Pancreas (tissue), 10 donors: ENCODE measurements around the gene ITPR3. TPM values are rescaled to one million over a fixed set of nuclear protein-coding genes. Genes with fewer than 3 reads are reported as not detected.

Experiments
- ATAC-seq, 4 donors: fragments of 200-7000 bp; cut with Tn5 transposase; one replicate each; pipeline versions ENCODE4 v1.8.0 to v1.9.1; 2020; ENCODE audit warnings: mild to moderate bottlenecking in 4 of 4, moderate library complexity in 4 of 4
- DNase-seq, 6 donors: peaks; one replicate each; pipeline ENCODE4 v3.0.0-alpha.2; 2020
- FAIRE-seq: peaks from 2 replicates; lab custom pipeline; 2012; peaks lifted over from hg19 to GRCh38; lab: Jason Lieb, UNC
- H3K27ac ChIP-seq, 4 donors: fragments of 200-600 bp; sonication (generic); 1 replicate in 3 of 4; 2 replicates in 1 of 4; pipeline versions ENCODE4 v1.5.0 to v1.8.0; 2020
- H3K27me3 ChIP-seq, 4 donors: fragments of 200-600 bp; one replicate each; pipeline ENCODE4 v1.8.0; 2021
- H3K36me3 ChIP-seq, 3 donors: fragments of 200-600 bp; sonication (generic) in 1 of 3; one replicate each; pipeline versions ENCODE4 v1.5.0 to v1.8.0; 2020 to 2021
- H3K4me1 ChIP-seq, 3 donors: fragments of 200-600 bp; one replicate each; pipeline ENCODE4 v1.8.0; 2021
- H3K4me3 ChIP-seq, 4 donors: fragments of 200-600 bp; sonication (generic) in 2 of 4; one replicate each; pipeline versions ENCODE4 v1.5.0 to v1.8.0; 2020 to 2021
- H3K9me3 ChIP-seq, 4 donors: fragments of 200-600 bp; one replicate each; pipeline ENCODE4 v1.8.0; 2021
- CTCF ChIP-seq, 4 donors: fragments of 200-600 bp; sonication (generic) in 3 of 4; IDR thresholded peaks; one replicate each; pipeline versions ENCODE4 v1.5.0 to v1.8.0; 2021; ENCODE audit warnings: antibody characterized with exemption in 4 of 4
- WGBS, 2 donors: extraction: QIAGEN DNeasy Blood & Tissue Kit; methylation state at CpG; one replicate each; pipeline ENCODE4 v1.1.7; 2013; 5-methylcytosine and 5-hydroxymethylcytosine counted together
- intact Hi-C, 3 donors: fragments of 100-400 bp; cut with DNase I; formaldehyde crosslinking; loops; one replicate each; pipeline versions ENCODE4 v1.11.1 to v1.14.2; 2022
- polyA plus RNA-seq, 2 donors: library from polyadenylated mRNA; stranded (reverse); fragments of 200-250 nt; gene quantifications; one replicate each; pipeline ENCODE4 v1.2.3, GENCODE V29; 2013
- total RNA-seq, 6 donors: library from RNA; stranded (reverse); fragmentation: NEBNext Ultra II Directional in 4 of 6; extraction: Animal tissue kit (Norgen Biotek cat#: 25700) in 4 of 6; gene quantifications; one replicate each; pipeline versions ENCODE4 v1.2.1 to v1.2.4, GENCODE V29; 2021 to 2023
- donor health status: healthy with polysubstance abuse.
- donor health status: DM: no; HTN: no; CAD: no; lungs with moderate emphysema.
- donor health status: DM: no; HTN: no; CAD: no.
- donor health status: control.
- donor health status: control.
- donor health status: Bipolar disorder and iron deficiency.
- donor health status: DM: yes; HTN: yes; CAD: no.
- donor health status: DM: no; HTN: no; CAD: no.
- donor health status: DM: no; HTN: no; CAD: no.
- donor health status: DM: yes; HTN: yes; CAD: no.

Gene ITPR3
- total and polyA plus RNA-seq, 8 donors = 9.1 to 20.3 (median 12.9) TPM

GRCh38 chr6:33661106-33661838 is 40.1 kb downstream of the ITPR3 start:
- no peak for FAIRE-seq
- H3K36me3 ChIP-seq = no peaks in the 10 kb centered on the region

GRCh38 chr6:33662318-33662717 is 41.2 kb downstream of the ITPR3 start:
- no peak for FAIRE-seq
- no peak for ATAC-seq
- no peak for TF ChIP-seq CTCF (IDR thresholded peaks at IDR 0.05)
- no peaks in the 10 kb centered on the region for H3K4me1 ChIP-seq
- 91 to 93% methylated on average over 4 to 11 of the region's 11 CpGs for WGBS, 2 donors
- intact Hi-C loops = no loop called here
- H3K4me3 ChIP-seq = no peak overlapping the region
- peak in 1 of 6 donors; percentile 38 for DNase-seq
- no peak overlapping the region for H3K27ac ChIP-seq
- no peaks in the 10 kb centered on the region for H3K27me3 ChIP-seq
- H3K9me3 ChIP-seq = no peaks in the 10 kb centered on the region
- peaks cover 0 to 2% (median 0%) of the 10 kb centered on the region in 3 donors for H3K36me3 ChIP-seq

More at GRCh38 chr6:33661106-33661838, 40.1 kb downstream of the ITPR3 start:
- no peak for DNase-seq
- Histone ChIP-seq H3K27me3 (no peaks in the 10 kb centered on the region), H3K4me3 (no peak overlapping the region), H3K4me1 (no peaks in the 10 kb centered on the region), H3K9me3 (no peaks in the 10 kb centered on the region), H3K27ac (no peak overlapping the region)
- intact Hi-C loops = no loop called here
- ATAC-seq = no peak
- 78 to 89% methylated on average over 10 of the region's 10 CpGs for WGBS, 2 donors
- TF ChIP-seq CTCF (IDR thresholded peaks at IDR 0.05) = no peak

- 82 to 88% methylated on average over 5 of the region's 5 CpGs for WGBS, 2 donors
- DNase-seq (no peak), FAIRE-seq (no peak), ATAC-seq (no peak)
- Histone ChIP-seq H3K27me3 (no peaks in the 10 kb centered on the region), H3K27ac (no peak overlapping the region), H3K4me3 (no peak overlapping the region), H3K4me1 (no peaks in the 10 kb centered on the region), H3K9me3 (no peaks in the 10 kb centered on the region), H3K36me3 (peaks cover 0 to 5% (median 4%) of the 10 kb centered on the region in 3 donors)
- no peak for TF ChIP-seq CTCF (IDR thresholded peaks at IDR 0.05)
- intact Hi-C loops = no loop called here
Measured at GRCh38 chr6:33663028-33663427, 41.9 kb downstream of the ITPR3 start.

- H3K4me1 ChIP-seq = no peaks in the 10 kb centered on the region
- no peak overlapping the region for H3K4me3 ChIP-seq
- H3K36me3 ChIP-seq = peaks cover 0 to 13% (median 4%) of the 10 kb centered on the region in 3 donors
- H3K9me3 ChIP-seq = no peaks in the 10 kb centered on the region
- FAIRE-seq (no peak), ATAC-seq (no peak), DNase-seq (no peak)
- TF ChIP-seq CTCF (IDR thresholded peaks at IDR 0.05) = no peak
- intact Hi-C loops = no loop called here
- H3K27ac ChIP-seq = no peak overlapping the region
- no peaks in the 10 kb centered on the region for H3K27me3 ChIP-seq
- 93 to 96% methylated on average over 12 to 16 of the region's 16 CpGs for WGBS, 2 donors
Measured at GRCh38 chr6:33663727-33664449, 42.8 kb downstream of the ITPR3 start.
